ENCODE data around the gene TUBG1. TPM values are rescaled to one million over a fixed set of nuclear protein-coding genes. Genes with fewer than 3 reads are reported as not detected.

The TUBG1 gene
- total RNA-seq, 1 donor, result 52.2 TPM

- TF ChIP-seq, protein P1, sequence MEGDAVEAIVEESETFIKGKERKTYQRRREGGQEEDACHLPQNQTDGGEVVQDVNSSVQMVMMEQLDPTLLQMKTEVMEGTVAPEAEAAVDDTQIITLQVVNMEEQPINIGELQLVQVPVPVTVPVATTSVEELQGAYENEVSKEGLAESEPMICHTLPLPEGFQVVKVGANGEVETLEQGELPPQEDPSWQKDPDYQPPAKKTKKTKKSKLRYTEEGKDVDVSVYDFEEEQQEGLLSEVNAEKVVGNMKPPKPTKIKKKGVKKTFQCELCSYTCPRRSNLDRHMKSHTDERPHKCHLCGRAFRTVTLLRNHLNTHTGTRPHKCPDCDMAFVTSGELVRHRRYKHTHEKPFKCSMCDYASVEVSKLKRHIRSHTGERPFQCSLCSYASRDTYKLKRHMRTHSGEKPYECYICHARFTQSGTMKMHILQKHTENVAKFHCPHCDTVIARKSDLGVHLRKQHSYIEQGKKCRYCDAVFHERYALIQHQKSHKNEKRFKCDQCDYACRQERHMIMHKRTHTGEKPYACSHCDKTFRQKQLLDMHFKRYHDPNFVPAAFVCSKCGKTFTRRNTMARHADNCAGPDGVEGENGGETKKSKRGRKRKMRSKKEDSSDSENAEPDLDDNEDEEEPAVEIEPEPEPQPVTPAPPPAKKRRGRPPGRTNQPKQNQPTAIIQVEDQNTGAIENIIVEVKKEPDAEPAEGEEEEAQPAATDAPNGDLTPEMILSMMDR (IDR thresholded peaks at IDR 0.05; ENCODE audit: insufficient read depth, low read depth, low read length), result no peak
- no peak for DNase-seq (ENCODE audit: low read depth)
These were observed 37.9 kb upstream of the TUBG1 start for GRCh38 chr17:42571435-42572225.

GRCh38 chr17:42573095-42573494 lies 36.4 kb upstream of the TUBG1 start:
- H3K4me3 ChIP-seq (ENCODE audit: low read depth, low read length), result no peak overlapping the region
- TF ChIP-seq, protein P1 (IDR thresholded peaks at IDR 0.05; ENCODE audit: insufficient read depth, low read depth, low read length), result no peak
- DNase-seq (ENCODE audit: low read depth), result no peak

More at GRCh38 chr17:42571435-42572225, 37.9 kb upstream of the TUBG1 start:
- H3K4me3 ChIP-seq (ENCODE audit: low read depth, low read length), result no peak overlapping the region

- H3K4me3 ChIP-seq (ENCODE audit: low read depth, low read length), result no peak overlapping the region
- no peak for DNase-seq (ENCODE audit: low read depth)
- TF ChIP-seq, protein P1 (IDR thresholded peaks at IDR 0.05; ENCODE audit: insufficient read depth, low read depth, low read length), result no peak
These were observed 35.0 kb upstream of the TUBG1 start for GRCh38 chr17:42574463-42574862.

DNA sequence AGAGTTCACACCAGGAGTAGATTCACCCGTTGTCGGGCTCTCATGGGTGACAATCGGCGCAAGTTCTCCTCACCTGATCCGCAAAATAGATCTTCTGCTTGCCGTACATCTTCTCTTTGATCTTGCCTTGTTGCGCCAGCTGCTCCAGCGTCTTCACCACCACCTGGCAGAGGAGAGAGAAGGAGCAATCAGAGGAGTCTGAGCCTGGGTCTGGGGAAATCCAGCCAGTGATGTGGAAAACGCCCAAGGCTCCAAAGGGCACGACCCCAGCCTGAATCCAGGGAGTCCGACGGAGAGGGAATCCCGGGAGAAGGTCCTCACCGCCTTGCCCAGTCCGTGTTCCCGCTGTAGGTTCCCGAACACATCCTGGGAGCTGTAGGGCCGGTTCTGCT lies 32.3 kb upstream of the TUBG1 start:
- no peak for DNase-seq (ENCODE audit: low read depth)
- TF ChIP-seq, protein P1 (IDR thresholded peaks at IDR 0.05; ENCODE audit: insufficient read depth, low read depth, low read length), result no peak
- peak overlapping the region; percentile 83 for H3K4me3 ChIP-seq (ENCODE audit: low read depth, low read length)

DNA sequence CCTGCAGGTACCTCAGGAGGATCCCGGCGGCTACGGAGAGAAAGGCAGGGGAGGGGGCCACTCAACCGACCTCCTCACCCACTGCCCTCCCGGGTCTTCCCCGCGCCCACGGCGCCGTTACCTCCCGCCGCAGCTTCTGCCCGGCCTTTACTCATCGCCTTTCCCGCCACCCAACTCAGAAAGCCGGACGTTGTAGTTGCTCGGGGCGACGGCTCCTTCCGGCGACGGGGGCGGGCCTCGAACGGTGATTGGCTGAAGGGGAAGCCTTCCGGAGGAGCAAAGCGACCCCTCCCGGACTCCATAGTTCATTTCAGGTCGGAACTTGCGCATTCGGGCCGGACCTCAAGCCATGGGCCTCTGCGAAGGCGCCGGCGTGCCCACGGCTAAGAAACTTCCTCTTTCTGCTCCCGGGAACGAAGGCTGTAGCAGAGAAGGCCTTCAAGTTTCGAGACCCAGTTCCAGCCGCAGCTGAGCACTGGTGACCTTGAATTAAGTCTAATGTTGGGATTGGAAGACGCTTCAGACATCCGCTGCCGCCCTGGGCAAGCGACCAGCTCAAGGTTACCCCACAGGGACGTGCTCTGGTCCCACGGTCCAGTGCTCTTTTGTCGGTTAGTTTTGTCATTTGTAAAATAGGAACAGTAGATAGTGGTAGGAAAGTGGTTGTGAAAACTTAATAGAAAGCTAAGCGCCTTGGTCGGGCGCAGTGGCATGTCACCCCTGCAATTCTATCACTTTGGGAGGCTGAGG lies 31.8 kb upstream of the TUBG1 start, which contains the start of gene PSMC3IP:
PSMC3IP (minus strand) TSS at position 198 of the 750 bp plus-strand sequence; CDS start at position 155, 43 bp downstream.
- TF ChIP-seq, protein P1 (IDR thresholded peaks at IDR 0.05; ENCODE audit: insufficient read depth, low read depth, low read length), result peak; percentile 30
- peak within 1 kb of the TSS; percentile 83 for H3K4me3 ChIP-seq (ENCODE audit: low read depth, low read length)
- DNase-seq (ENCODE audit: low read depth), result peak; percentile 96

GRCh38 chr17:42578282-42578869 lies 31.1 kb upstream of the TUBG1 start:
- TF ChIP-seq, protein P1 (IDR thresholded peaks at IDR 0.05; ENCODE audit: insufficient read depth, low read depth, low read length), result peak; percentile 78
- DNase-seq (ENCODE audit: low read depth), result peak; percentile 72
- H3K4me3 ChIP-seq (ENCODE audit: low read depth, low read length), result peak overlapping the region; percentile 83
